Kidney (tissue), 14 donors: ENCODE measurements around the gene ZNF446. TPM values are rescaled to one million over a fixed set of nuclear protein-coding genes. Genes with fewer than 3 reads are reported as not detected.
"Not testable (repeated sequence)": the region's sequence is repeated elsewhere in the genome, so short reads cannot be mapped to it uniquely, and the experiment has no call there.

Experiments
- DNase-seq, 5 donors: peaks; one replicate each; pipeline ENCODE4 v3.0.0-alpha.2; 2013 to 2020
- FAIRE-seq: peaks from 2 replicates; lab custom pipeline; 2012; peaks lifted over from hg19 to GRCh38; lab: Jason Lieb, UNC
- H3K27ac ChIP-seq, 2 donors: one replicate each; pipeline ENCODE4 v1.7.0; 2013; ENCODE audit warnings: low read depth in 2 of 2, low read length in 2 of 2, inconsistent platforms in 1 of 2
- H3K27me3 ChIP-seq: one replicate; pipeline ENCODE4 v1.7.1; 2013; ENCODE audit warnings: low read length, inconsistent platforms; ENCODE audit not compliant: control insufficient read depth, insufficient read depth
- H3K36me3 ChIP-seq, 3 donors: one replicate each; pipeline versions ENCODE4 v1.7.0 to v1.7.1; 2013; ENCODE audit warnings: low read length in 3 of 3, control low read depth in 1 of 3, inconsistent platforms in 1 of 3; ENCODE audit not compliant: insufficient read depth in 3 of 3, control insufficient read depth in 2 of 3
- H3K4me1 ChIP-seq, 3 donors: one replicate each; pipeline versions ENCODE4 v1.7.0 to v1.7.1; 2013; ENCODE audit warnings: low read length in 3 of 3, inconsistent platforms in 1 of 3, low read depth in 1 of 3; ENCODE audit not compliant: control insufficient read depth in 2 of 3, insufficient read depth in 2 of 3
- H3K4me3 ChIP-seq, 3 donors: one replicate each; pipeline versions ENCODE4 v1.7.0 to v1.8.1; 2013; ENCODE audit warnings: low read length in 3 of 3, control low read depth in 1 of 3, inconsistent platforms in 1 of 3
- H3K9ac ChIP-seq, 3 donors: one replicate each; pipeline versions ENCODE4 v1.7.0 to v1.7.1; 2013; ENCODE audit warnings: low read length in 3 of 3, control low read depth in 1 of 3, inconsistent platforms in 1 of 3
- H3K9me3 ChIP-seq, 3 donors: one replicate each; pipeline versions ENCODE4 v1.7.0 to v1.7.1; 2013; ENCODE audit warnings: low read length in 3 of 3, control low read depth in 1 of 3, inconsistent platforms in 1 of 3; ENCODE audit not compliant: control insufficient read depth in 2 of 3, insufficient read depth in 1 of 3
- intact Hi-C: fragments of 100-400 bp; cut with DNase I; formaldehyde crosslinking; loops from one replicate; pipeline ENCODE4 v1.11.1; 2022
- polyA plus RNA-seq: library from polyadenylated mRNA; stranded (reverse); fragments of 350-450 nt; fragmentation: Illumina TruSeq; extraction: RNeasy Lipid Tissue Mini Kit (QIAGEN cat#74804); gene quantifications from one replicate; pipeline ENCODE4 v1.2.3, GENCODE V29; 2014; ENCODE audit warnings: low read depth, low replicate concordance; ENCODE audit not compliant: insufficient read depth
- total RNA-seq: library from RNA; stranded (reverse); fragmentation: NEBNext Ultra II Directional; extraction: Animal tissue kit (Norgen Biotek cat#: 25700); gene quantifications from one replicate; pipeline ENCODE4 v1.2.1, GENCODE V29; 2021
- TF ChIP-seq, protein P1 (sequence below): IDR thresholded peaks from 3 replicates; pipeline ENCODE4 v1.5.1; 2012; ENCODE audit warnings: mild to moderate bottlenecking, moderate library complexity, borderline replicate concordance; ENCODE audit not compliant: insufficient read depth; ENCODE audit errors: extremely low read depth
- donor health status: control.
- donor health status: control.
- donor health status: control.
- donor health status: control.
- donor health status: control.
- donor health status: DM: yes; HTN: yes; CAD: no.
- donor health status: Normal renal cell carcinoma (clear cell type).

The ZNF446 gene
- total and polyA plus RNA-seq, 2 donors from 2014 or later, result 12.6 to 13.3 TPM

- Histone ChIP-seq H3K9me3 (no peaks in the 10 kb centered on the region), H3K27me3 (no peaks in the 10 kb centered on the region), H3K4me3 (peak overlapping the region in 2 of 3 donors; percentile 90 to 97), H3K36me3 (no peaks in the 10 kb centered on the region), H3K4me1 (peaks cover 0 to 20% (median 6%) of the 10 kb centered on the region in 3 donors), H3K9ac (peak overlapping the region in 1 of 3 donors; percentile 93), H3K27ac (no peak overlapping the region)
- intact Hi-C loops, result no loop called here
- FAIRE-seq (no peak), DNase-seq (no peak)
- TF ChIP-seq, protein P1, sequence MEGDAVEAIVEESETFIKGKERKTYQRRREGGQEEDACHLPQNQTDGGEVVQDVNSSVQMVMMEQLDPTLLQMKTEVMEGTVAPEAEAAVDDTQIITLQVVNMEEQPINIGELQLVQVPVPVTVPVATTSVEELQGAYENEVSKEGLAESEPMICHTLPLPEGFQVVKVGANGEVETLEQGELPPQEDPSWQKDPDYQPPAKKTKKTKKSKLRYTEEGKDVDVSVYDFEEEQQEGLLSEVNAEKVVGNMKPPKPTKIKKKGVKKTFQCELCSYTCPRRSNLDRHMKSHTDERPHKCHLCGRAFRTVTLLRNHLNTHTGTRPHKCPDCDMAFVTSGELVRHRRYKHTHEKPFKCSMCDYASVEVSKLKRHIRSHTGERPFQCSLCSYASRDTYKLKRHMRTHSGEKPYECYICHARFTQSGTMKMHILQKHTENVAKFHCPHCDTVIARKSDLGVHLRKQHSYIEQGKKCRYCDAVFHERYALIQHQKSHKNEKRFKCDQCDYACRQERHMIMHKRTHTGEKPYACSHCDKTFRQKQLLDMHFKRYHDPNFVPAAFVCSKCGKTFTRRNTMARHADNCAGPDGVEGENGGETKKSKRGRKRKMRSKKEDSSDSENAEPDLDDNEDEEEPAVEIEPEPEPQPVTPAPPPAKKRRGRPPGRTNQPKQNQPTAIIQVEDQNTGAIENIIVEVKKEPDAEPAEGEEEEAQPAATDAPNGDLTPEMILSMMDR, result no peak
These were observed 24.1 kb downstream of the ZNF446 start for GRCh38 chr19:58500242-58500641.

DNA sequence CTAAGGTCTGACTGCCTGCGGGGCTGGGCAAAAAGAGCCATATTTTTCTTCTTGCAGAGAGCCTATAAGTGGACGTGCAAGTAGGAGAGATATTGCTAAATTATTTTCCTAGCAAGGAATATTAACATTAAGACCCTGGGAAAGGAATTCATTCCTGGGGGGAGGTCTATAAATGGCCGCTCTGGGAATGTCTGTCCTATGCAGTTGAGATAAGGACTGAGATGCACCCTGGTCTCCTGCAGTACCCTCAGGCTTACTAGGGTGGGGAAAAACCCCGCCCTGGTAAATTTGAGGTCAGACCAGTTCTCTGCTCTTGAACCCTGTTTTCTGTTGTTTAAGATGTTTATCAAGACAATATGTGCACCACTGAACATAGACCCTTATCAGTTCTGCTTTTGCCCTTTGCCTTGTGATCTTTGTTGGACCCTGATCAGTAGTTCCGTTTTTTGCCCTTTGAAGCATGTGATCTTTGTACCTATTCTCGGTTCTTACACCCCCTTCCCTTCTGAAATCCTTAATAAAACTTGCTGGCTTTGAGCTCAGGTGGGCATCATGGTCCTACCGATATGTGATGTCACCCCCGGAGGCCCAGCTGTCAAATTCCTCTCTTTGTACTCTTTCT, 31.6 kb downstream of the ZNF446 start:
- H3K9me3 ChIP-seq, H3K27me3 ChIP-seq, H3K4me3 ChIP-seq, DNase-seq, FAIRE-seq, intact Hi-C loops, H3K9ac ChIP-seq, H3K27ac ChIP-seq, H3K36me3 ChIP-seq, H3K4me1 ChIP-seq: not testable (repeated sequence)

DNA sequence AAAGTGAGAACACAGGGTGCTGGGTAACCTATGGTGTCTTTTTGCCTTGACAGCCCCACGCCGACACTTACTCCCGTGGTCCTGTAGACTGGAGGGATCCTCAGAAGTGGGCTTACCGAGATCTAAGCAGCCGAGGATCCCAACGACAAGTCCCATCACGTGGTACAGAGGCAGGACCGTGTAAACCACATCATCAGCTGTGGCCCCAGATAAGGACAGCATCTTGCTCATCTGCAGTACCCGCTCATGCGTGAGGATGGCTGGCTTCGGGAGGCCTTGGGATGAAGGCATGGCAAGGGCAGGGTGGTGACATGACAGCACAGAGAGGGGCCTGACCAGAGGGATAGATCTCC, 33.6 kb downstream of the ZNF446 start:
- H3K4me3 ChIP-seq, result no peak overlapping the region
- no peaks in the 10 kb centered on the region for H3K9me3 ChIP-seq
- H3K9ac ChIP-seq, result no peak overlapping the region
- no peaks in the 10 kb centered on the region for H3K36me3 ChIP-seq
- FAIRE-seq (no peak), DNase-seq (no peak)
- no peak overlapping the region for H3K27ac ChIP-seq
- H3K4me1 ChIP-seq, result peaks cover 0 to 12% (median 0%) of the 10 kb centered on the region in 3 donors
- H3K27me3 ChIP-seq, result no peaks in the 10 kb centered on the region
- TF ChIP-seq, protein P1, result no peak
- intact Hi-C loops, result no loop called here

GRCh38 chr19:58510084-58510862, 34.1 kb downstream of the ZNF446 start:
- no peak for FAIRE-seq
- H3K9ac ChIP-seq, result no peak overlapping the region

More at GRCh38 chr19:58510084-58510862, 34.1 kb downstream of the ZNF446 start:
- no peak for DNase-seq
- no peaks in the 10 kb centered on the region for H3K9me3 ChIP-seq
- H3K27me3 ChIP-seq, result no peaks in the 10 kb centered on the region
- H3K36me3 ChIP-seq, result no peaks in the 10 kb centered on the region
- TF ChIP-seq, protein P1, result no peak
- intact Hi-C loops, result no loop called here
- H3K4me3 ChIP-seq, result no peak overlapping the region
- H3K27ac ChIP-seq, result no peak overlapping the region
- H3K4me1 ChIP-seq, result peaks cover 0 to 14% (median 0%) of the 10 kb centered on the region in 3 donors
